SKM-1 (cell line): ENCODE results near the gene TMEM203.

Experiments
- DNase-seq: peaks from one replicate; lab custom pipeline; 2025; ENCODE audit not compliant: unreplicated experiment; lab: John Stamatoyannopoulos, UW

TMEM203 gene

DNA sequence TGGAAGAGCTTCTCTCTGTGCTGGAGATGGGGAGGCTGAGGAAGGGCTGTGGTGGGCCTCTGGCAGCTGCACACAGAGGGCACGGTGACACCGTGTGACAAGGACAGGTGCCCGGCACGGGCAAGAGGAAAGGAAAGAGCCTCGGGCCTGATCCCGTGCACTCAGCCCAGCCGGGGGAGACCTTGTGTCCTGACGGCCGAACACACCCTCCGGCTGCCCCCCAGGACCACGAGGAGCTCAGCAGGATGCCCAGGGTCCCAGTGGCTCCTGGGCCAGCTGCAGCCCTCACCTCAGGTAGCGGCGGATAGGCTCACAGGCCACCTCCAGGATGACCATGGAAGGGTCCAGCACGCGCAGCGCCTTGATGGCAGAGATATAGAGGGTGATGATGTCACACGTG, 22.6 kb downstream of the TMEM203 start:
- DNase-seq, result no peak

DNA sequence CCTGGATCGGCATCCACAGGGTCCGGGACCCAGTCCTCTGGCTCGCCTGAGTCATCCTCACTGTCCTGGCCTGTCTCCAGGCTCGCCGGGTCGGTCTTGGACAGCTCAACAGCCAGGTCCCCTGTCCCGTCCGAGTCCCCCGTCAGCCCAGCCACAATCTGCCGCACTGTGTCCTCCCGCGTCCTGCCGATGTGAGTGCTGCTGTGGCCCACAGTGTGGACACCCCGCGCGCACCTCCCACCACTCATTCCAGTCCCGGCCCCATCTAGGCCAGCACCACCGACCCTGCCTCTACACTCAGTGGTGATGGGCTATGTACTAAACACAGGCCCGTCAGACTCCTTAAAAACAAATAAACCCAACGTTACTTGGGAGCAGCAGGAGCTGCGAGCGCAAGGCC, 23.8 kb downstream of the TMEM203 start:
- DNase-seq, result no peak

DNA sequence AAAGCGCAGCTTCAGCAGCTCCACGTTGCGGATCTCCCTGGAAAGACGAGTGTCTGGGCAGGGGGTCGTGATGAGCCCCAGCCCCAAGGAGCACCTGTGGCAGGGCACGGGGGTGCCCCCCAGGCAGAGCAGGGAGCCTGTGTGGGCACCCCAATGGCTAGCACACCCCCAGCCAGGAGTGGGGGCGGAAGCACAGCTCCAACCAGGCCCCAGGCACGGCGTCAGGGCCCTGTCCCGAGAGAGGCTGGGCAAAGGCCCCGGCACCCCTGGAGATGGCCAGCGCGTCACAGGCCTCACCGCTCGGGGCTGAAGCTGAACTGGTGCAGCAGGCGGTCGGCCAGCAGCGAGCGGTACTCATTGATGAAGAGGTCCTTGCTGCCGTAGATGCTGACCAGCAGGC, 25.0 kb downstream of the TMEM203 start:
- DNase-seq, result no peak

DNA sequence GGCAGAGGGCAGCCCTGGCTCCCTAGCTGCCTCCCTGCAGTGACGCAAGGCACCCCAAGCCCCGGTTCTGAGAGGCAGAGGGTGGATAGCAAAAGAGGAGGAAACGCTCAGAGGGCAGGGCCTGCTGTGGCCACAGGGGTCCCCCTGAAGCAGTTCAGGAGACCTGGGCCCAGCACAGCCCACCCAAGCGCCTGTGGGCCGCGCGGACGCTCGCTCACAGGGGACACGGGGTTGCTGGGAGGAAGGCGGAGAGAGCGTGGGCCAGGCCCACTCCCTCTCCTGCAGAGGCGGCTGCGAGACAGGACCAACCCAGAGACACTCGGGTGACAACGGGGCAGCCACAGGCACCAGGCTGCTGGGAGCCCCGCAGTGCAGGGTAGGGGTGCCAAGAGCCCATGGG, 25.7 kb downstream of the TMEM203 start:
- no peak for DNase-seq

- DNase-seq, result no peak
Measured at GRCh38 chr9:137178939-137179630, 26.4 kb downstream of the TMEM203 start.

GRCh38 chr9:137178201-137178938, 27.1 kb downstream of the TMEM203 start:
- DNase-seq, result no peak

DNA sequence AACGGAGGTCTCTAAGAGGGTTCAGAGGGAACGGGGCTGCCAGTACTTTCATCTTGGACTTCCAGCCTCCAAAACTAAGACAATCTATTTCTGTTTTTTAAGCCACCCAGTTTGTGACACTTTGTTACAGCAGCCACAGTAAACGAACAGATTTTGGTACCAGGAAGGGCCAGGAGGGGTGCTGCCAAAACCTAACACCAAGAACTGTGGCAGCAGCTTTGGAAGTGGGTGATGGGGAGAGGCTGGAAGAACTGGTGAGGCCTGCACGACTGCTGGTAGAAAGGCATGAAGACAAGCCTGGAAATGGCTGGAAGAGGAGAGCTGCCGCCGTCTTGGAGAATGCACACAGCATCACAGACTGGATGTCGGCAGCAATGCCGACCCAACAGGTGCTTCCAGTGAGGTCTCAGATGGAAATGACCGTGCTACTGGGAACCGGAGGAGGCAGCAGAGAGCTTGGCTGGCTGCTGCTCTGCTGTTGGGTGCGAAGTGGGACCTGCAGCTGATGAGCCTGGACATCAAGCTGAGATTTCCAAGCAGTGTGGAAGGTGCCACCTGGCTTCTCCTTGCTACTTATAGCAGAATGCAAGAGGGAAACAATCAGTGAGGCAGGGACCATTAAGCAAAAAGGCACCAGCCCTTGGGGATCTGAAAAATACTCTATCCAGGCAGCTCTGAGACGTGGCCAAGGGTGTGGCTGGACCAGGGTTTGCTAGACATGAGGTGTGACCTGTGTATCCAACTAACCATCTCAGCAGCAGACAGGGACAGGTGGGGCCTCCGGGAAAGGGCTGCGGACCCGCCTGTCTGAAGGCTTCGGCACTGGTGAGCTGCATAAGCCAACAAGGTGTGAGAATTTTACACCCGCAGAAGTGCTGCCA, 28.9 kb downstream of the TMEM203 start:
- no peak for DNase-seq

DNA sequence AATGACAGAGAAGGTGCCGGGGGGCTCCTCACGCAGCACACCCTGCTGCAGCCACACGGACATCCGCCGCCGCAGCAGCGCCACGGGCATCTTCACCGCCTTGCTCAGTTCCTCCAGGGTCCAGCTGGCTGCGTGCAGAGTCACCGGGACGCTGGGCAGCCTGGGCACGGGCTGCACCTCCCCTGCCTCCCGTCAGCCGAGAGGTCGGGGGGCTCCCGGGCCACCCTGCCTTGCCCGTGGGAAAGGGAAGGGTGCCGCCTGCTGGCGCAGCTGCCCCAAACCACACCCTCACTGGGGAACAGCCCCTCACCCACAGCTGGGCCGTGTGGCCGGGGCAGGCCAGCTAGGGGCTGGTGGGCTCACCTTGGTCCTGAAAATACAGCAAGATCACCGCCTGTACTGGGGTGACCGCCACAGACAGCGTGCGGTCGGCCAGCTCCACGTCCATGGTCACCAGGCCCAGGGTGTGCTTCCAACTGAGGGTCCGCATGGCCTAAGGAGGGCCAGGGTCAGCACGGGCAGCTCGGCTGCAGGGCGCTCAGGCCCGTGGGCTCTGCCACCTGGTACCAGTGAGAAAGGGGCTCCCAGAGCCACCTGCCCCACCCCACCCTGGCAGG, 30.0 kb downstream of the TMEM203 start:
- no peak for DNase-seq

DNA sequence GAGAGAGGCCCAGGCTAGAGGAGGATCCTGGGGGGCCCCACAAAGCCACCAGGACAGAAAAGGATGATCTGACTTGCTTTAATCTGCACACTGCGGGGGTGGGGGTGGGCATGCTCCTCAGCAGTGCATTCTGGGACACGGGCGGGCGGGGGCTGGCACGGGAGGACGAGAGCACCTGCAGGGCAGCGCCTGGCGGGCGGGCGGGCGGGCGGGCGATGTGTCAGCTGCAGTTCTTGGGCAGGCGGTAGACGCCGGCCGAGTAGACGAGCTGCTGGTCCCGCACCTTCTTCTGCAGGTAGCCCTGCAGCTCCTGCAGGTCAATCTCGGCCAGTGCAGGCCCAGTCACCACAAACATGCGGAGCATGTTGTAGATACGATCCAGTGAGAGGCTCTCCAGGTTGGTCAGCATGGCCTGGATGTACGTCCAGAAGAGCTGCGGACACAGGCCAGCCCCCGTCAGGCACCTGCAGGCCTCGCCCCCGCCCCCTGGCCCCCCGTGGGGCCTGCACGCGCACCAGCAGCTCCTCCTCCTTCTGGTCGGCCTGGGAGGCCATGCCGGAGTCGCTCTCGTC, 30.6 kb downstream of the TMEM203 start:
- no peak for DNase-seq

GRCh38 chr9:137173796-137174664, 31.4 kb downstream of the TMEM203 start:
- no peak for DNase-seq

DNA sequence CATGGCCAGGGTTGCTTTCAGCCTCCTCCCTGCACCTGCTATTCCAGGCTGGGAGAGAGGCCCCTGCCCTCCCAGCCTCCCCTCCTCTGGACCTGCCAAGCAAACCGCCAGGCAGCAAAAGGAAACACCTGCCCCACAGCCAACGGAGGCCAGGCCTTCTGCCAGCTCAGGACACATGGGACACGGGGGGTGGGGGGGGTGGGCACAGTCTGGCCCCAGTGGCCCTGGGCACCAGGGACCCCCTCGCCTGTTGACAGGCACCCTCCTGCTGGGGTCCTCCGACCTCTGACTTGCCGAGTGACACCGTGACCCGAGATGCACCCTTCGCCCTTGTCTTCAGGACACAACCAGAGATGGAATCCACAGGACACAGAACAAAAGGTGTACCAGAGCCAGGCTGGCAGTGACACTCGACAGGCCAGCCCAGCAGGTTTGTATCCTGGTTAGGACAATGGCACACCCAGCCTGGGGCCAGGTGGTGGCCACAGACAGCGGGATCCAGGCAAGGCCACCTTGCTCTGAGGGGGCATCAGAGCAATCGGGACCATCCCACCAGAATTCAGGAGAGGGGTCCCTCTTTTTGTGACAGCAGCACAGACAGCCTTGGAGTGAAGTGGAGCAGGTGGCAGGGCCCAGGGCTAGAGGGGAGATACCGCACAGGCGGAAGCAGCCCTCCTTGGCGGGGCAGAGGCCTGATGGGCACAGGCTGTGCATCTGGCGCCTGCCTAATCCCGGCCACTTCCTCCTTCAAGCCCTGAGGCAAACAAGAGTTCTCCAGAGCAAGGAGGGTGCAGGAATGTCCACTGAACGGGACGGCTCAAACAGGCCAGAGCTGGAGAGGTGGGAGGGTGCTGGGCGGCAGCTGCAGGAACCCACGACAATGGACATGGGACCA, 32.3 kb downstream of the TMEM203 start:
- DNase-seq, result no peak

DNA sequence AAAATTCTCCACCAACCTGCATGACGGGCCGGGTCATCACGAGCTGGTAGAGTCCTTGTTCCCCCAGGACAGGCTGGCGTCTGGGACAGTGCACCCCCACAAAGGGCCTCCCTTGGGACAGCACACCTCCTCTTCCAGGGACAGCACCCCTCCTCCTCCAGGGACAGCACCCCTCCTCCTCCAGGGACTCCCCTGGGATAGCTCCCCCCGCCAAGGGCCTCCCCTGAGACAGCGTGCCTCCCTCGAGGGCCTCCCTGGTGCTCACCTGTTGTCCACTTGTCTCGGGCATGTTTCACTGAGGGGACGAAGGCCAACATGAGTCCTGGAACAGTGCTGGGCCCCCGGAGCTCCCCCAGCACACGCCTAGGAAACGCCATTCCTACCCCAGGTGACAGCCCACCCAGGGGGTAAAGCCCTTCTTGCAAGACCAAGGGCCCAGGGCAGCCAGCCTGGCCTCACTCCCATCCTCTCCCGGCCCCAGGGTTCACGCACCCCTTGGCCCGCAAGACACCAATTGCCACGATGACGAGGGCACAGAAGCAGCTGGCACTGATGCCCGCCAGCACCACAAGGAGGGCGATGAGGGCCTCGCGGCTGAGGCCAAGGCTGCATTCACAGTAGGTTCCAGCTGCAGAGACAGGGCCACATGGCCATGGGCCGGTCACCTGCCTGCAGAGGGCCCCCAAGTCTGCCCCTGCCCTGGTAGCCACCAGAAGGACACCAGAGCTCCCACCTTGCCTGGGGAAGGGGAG, 34.1 kb downstream of the TMEM203 start:
- DNase-seq, result no peak

DNA sequence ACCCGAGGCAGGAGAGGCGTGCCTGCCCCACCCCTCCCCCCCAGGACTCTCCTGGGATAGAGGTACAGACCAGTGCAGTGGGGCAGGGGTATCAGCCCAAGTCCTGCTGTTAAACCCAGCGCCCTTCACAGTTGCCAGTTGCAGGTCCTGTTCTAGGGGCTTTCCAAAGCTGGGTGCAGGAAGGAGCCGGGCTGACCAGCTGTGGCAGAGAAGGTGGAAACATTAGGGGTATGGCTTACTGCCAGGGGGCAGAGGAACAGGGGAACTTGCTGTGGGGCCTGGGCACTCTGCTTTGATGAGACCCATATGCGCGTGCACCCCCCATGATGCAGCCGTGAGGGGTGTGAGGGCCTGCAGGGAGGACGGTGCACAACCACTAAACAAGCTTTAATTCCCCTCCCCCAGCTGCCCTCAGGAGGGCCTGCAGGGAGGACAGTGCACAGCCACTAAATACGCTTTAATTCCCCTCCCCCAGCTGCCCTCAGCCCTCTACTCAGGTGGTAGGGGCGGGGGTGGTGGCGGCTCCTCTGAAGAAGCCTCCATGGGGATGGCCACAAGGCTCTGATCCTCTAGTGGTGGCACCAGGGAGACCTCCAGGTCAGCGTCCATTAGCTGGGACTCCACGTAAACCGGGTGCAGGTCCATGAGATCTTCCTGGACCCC, 34.8 kb downstream of the TMEM203 start:
- no peak for DNase-seq

DNA sequence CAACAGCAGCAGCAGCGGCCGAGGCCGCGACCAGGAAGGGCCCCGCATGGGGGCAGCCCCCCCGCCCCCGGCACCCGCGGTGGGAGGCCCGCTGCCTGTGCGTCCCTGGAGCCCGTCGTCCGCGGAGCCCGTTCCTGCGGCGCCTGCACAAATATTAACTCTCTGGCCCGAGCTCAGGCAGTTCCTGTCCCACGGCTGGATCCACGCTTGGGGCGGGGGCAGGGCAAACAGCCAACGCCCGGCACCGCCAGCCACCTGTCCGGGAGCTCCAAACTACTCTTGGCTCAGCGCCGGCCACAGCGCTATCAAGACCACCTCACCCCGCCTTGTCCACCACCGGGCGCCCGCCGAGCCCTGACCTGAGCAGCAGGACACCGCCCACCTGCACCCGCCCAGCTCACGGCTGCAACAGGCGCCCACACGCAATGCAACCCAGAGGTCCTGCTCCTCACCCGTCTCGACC, 35.5 kb downstream of the TMEM203 start, which contains the start of gene LRRC26:
Gene LRRC26, minus strand, starts transcription at position 156 of the 463 bp plus-strand sequence. Its CDS starts 108 bp downstream, at position 48.
- no peak for DNase-seq

GRCh38 chr9:137168904-137169856, 36.3 kb downstream of the TMEM203 start:
- no peak for DNase-seq

GRCh38 chr9:137168573-137168903, 36.9 kb downstream of the TMEM203 start:
- DNase-seq, result no peak
